Mucosa of gallbladder (tissue), 1 donor: ENCODE measurements around the gene CCR4. TPM values are rescaled to one million over a fixed set of nuclear protein-coding genes. Genes with fewer than 3 reads are reported as not detected.
"Not testable (repeated sequence)": the region's sequence is repeated elsewhere in the genome, so short reads cannot be mapped to it uniquely, and the experiment has no call there.

Source experiments
- DNase-seq: peaks from one replicate; pipeline ENCODE4 v3.0.0-alpha.2; 2020; ENCODE audit warnings: low spot score
- total RNA-seq: library from RNA; stranded (reverse); gene quantifications from one replicate; pipeline ENCODE4 v1.2.1, GENCODE V29; 2021
- donor health status: DM: no; HTN: no; CAD: no.

The CCR4 gene
- total RNA-seq, result 0.49 TPM

DNA sequence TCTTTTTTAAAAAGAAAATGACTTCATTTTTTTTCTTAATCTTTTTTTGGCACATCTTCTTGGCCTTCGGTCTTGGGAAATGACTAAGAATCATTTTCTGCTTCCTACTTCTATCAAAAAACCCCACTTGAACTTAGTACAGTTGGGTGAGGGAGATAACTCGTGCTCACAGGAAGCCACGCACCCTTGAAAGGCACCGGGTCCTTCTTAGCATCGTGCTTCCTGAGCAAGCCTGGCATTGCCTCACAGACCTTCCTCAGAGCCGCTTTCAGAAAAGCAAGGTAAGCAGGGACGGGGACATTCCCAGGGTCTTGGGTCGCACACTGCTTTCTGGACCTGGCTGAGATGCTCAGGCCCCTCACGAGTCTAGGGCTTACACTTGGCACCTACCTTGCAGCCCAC, at the start of gene CCR4:
TSS of gene CCR4 (plus strand) at position 235 of the 402 bp plus-strand sequence. CDS start 1,779 bp downstream, outside the sequence.
- no peak for DNase-seq

DNA sequence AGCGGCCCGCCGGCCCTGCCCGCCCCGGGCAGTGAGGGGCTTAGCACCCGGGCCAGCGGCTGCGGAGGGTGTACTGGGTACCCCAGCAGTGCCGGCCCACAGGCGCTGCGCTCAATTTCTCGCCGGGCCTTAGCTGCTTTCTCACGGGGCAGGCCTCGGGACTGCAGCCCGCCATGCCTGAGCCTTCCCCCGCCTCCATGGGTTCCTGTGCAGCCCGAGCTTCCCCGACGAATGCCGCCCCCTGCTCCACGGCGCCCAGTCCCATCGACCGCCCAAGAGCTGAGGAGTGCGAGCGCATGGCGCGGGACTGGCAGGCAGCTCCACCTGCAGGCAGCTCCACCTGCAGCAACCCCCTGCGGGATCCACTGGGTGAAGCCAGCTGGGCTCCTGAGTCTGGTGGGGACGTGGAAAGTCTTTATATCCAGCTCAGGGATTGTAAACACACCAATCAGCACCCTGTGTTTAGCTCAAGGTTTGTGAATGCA, 48.5 kb upstream of the CCR4 start:
- DNase-seq, result peak; percentile 16

- DNase-seq, result no peak
Measured at GRCh38 chr3:32903953-32904352, 47.5 kb upstream of the CCR4 start.

DNA sequence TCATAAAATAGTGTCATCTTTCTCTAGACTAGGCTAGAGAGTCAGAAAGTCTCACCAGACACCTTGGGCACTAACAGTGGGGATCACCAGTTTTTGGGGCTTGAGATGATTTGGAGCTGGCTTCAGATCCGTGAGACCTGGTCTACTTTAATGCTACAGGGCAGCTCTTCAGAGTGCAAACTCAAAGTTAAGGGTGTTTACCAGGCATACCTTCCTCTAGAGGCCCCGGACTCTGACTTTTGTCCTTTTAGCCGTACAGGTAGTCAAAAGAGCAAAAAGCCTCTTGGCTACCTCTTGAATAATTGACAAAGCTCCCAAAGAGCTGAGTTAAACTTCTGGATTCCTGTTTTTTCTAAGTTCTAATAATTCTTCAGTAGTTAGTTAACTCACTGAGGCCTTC, 41.4 kb upstream of the CCR4 start:
- no peak for DNase-seq

GRCh38 chr3:32910954-32911353, 40.5 kb upstream of the CCR4 start:
- no peak for DNase-seq

GRCh38 chr3:32912046-32912445, 39.4 kb upstream of the CCR4 start:
- DNase-seq, result no peak

- peak; percentile 18 for DNase-seq
Measured at GRCh38 chr3:32913790-32914446, 37.5 kb upstream of the CCR4 start.

DNA sequence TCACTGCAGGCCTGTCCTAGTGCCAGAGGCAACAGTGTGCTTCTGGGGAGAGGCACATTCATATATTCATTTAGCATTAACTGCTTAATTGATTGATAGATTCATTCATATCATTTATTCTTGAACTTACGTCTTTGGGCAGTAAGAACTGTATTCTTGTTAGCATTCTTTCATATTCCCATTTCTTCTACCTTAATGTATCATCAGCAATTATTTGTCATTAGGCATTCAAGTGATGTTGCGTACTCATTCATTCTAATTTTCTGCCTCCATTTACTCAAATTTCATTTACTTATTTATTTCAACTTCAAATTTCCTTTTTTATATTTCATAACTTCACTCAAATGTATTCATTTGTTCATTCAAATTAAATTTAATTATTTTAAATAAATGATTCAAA, 31.5 kb upstream of the CCR4 start:
- no peak for DNase-seq

DNA sequence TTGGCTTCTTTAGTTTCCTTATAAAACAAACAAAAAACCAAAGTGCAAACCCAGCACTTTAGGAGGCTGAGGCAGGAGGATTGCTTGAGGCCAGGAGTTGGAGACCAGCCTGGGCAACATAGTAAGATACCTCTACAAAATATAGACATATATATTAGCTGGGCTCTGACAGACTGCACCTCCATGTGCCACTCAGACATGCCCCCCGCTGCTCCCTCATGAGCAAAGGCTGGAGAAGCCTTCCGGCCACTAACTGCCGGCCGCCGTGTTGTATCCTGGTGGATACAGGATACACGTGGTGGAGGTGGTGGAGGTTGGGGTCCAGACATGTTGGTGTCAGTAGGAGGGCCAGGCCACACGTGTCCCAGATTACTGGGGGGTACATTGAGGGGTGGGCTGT, 29.4 kb upstream of the CCR4 start:
- no peak for DNase-seq

GRCh38 chr3:32930161-32930560, 21.3 kb upstream of the CCR4 start:
- no peak for DNase-seq

GRCh38 chr3:32931273-32931672, 20.2 kb upstream of the CCR4 start:
- not testable (repeated sequence) for DNase-seq

GRCh38 chr3:32934150-32934742, 17.2 kb upstream of the CCR4 start:
- DNase-seq, result no peak

DNA sequence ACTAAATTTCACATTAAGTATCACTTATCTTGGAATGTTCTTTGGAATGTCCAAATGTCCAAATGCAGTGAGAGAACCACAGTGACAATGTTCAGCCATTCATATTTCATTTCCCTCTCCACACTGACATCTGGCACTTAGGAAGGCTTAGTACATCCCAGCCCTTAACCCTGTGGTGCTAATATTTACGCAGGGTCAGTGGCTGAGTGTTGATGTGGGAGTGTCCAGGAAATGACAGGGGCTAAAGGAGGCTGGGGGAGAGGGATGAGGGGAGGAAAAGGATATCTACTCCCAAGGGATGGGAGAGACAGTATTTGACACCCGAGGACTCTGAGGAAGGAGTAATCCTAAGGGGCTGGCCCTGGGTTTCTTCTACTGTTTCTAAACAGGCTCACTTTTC, 14.1 kb upstream of the CCR4 start:
- DNase-seq, result no peak

DNA sequence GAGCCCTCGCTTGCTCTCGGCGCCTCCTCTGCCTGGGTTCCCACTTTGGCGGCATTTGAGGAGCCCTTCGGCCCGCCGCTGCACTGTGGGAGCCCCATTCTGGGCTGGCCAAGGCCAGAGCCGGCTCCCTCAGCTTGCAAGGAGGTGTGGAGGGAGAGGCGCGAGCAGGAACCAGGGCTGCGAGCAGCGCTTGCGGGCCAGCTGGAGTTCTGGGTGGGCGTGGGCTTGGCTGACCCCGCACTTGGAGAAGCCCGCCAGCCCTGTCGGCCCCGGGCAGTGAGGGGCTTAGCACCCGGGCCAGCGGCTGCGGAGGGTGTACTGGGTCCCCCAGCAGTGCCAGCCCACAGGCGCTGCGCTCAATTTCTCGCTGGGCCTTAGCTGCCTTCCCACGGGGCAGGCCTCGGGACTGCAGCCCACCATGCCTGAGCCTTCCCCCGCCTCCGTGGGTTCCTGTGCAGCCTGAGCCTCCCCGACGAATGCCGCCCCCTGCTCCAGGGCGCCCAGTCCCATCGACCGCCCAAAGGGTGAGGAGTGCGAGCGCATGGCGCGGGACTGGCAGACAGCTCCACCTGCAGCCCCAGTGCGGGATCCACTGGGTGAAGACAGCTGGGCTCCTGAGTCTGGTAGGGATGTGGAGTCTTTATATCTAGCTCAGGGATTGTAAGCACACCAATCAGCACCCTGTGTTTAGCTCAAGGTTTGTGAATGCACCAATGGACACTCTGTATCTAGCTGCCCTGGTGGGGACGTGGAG, 11.7 kb upstream of the CCR4 start:
- DNase-seq, result not testable (repeated sequence)

DNA sequence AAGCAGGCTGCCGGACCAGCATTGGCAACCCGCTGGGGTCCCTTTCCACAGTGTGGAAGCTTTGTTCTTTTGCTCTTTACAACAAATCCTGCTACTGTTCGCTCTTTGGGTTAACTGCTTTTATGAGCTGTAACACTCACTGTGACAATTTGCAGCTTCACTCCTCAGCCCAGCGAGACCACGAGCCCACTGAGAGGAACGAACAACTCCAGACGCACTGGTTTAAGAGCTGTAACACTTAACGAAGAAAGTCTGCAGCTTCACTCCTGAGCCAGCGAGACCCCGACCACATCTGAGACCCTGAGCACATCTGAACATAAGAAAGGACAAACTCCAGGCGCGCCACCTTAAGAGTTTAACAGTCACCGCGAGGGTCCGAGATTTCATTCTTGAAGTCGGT, 10.7 kb upstream of the CCR4 start:
- DNase-seq, result no peak

- no peak for DNase-seq
Measured at GRCh38 chr3:32945136-32945535, 6.3 kb upstream of the CCR4 start.

GRCh38 chr3:32945598-32945997, 5.8 kb upstream of the CCR4 start:
- not testable (repeated sequence) for DNase-seq

- no peak for DNase-seq
Measured at GRCh38 chr3:32946973-32947788, 4.3 kb upstream of the CCR4 start.

DNA sequence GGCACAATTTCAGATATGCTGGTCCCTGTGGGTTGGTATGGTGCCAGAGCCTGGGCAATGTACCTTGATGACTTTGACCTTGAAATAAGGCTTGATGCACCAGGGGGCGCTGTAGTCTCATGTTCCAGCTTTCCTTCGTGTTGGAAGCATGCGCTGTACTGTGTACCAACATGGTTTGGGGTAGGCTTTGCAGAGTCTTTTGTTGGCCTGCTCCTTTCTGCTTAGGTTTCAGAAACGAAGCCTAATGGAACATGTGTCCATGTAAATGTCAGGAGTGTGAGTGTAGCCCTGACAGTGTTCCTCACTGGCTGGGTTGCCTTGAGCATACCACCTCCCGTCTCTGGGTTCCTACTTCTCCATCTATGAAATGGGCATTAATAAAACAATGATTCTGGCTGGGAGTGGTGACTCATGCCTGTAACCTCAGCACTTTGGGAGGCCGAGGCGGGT, 3.6 kb upstream of the CCR4 start:
- peak; percentile 83 for DNase-seq

DNA sequence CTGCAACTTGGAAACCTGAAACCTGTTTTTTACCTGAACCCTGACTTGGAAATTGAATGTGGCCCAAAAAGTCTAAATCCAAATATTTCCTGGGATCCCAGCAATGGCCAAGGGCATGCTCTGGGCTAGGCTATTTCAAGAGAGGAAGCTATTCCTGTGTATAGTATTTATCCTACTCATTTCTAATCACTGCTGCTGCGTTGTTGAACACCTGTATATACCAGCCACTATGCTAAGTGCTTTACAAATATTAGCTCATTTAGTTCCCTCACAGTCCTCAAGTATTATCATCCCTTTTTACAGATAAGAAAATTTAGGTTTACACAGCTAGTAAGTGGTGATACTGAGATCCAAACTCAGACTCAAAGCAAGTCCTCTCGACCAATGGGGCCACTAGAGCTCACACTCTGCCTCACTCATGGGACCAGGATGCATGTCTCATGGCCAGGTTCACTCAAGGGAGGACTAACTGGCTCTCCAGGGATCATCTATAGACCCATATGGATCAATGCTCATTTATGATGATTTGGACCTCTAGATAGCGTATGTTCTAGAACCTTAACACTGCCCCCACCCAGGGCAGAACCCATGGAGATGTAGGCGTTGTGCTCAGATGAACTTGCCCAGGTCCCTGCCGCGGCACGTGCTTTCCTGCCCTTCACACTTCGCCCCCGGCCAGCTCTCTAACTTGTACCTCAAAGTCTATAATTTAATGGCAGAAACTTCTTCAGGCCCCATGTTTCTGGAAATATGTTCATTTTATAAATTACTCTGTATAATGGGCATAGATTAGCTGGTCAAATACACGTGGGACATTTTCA, 2.6 kb upstream of the CCR4 start:
- DNase-seq, result no peak

GRCh38 chr3:32950516-32950915, 928 bp upstream of the CCR4 start:
- DNase-seq, result no peak
